ENCODE data around the gene TEAD2.

DNA sequence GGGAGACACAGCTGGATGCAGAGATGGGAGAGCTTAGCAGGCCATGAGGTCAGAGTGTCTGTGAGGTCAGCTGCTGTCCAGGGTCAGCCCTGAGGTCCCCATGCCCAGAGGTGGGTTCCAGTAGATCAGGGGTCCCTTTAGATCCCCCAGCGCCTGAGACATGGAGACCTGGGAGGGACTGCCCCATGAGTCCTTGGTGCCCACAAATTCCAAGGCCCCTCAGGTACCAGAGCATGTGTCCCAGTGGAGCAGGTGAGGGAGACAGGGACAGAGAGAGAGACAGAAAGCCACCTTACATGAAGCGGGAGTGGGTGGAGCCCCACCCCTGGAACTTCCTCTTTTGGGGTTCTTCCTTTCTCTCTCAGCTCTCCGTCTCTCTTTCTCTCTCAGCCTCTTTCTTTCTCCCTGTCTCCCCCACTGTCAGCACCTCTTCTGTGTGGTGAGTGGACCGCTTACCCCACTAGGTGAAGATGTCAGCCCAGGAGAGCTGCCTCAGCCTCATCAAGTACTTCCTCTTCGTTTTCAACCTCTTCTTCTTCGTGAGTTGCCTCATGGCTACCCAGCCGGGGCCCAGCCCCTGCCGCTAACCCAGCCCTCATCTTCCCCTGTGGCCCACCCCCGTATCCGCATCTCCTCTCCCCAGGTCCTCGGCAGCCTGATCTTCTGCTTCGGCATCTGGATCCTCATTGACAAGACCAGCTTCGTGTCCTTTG is 27.0 kb downstream of the TEAD2 start, which contains the start of gene CD37:
- TF ChIP-seq, protein P1, sequence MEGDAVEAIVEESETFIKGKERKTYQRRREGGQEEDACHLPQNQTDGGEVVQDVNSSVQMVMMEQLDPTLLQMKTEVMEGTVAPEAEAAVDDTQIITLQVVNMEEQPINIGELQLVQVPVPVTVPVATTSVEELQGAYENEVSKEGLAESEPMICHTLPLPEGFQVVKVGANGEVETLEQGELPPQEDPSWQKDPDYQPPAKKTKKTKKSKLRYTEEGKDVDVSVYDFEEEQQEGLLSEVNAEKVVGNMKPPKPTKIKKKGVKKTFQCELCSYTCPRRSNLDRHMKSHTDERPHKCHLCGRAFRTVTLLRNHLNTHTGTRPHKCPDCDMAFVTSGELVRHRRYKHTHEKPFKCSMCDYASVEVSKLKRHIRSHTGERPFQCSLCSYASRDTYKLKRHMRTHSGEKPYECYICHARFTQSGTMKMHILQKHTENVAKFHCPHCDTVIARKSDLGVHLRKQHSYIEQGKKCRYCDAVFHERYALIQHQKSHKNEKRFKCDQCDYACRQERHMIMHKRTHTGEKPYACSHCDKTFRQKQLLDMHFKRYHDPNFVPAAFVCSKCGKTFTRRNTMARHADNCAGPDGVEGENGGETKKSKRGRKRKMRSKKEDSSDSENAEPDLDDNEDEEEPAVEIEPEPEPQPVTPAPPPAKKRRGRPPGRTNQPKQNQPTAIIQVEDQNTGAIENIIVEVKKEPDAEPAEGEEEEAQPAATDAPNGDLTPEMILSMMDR (IDR thresholded peaks at IDR 0.05) = no peak
- TF ChIP-seq POLR2A (IDR thresholded peaks at IDR 0.05) (no peak), EP300 (IDR thresholded peaks at IDR 0.05) (no peak)

Measured in ovary (tissue), 3 donors.